WTC11 (cell line): ENCODE measurements around the gene IFI27L2.

Experiments used
- CREM ChIP-seq: sonication (generic); formaldehyde crosslinking; IDR thresholded peaks from 2 replicates; pipeline ENCODE4 v1.8.1; 2022; ENCODE audit warnings: mild to moderate bottlenecking, missing genetic modification reagents, moderate library complexity
- CTCF ChIP-seq: fragments of 200-600 bp; IDR thresholded peaks from 2 replicates; pipeline ENCODE4 v1.8.0; 2022; ENCODE audit warnings: antibody characterized with exemption
- E2F4 ChIP-seq: sonication (generic); formaldehyde crosslinking; IDR thresholded peaks from 2 replicates; pipeline ENCODE4 v1.8.1; 2022; ENCODE audit warnings: low read depth, mild to moderate bottlenecking, moderate library complexity, missing genetic modification reagents, borderline replicate concordance
- ELF4 ChIP-seq: sonication (generic); formaldehyde crosslinking; IDR thresholded peaks from 2 replicates; pipeline ENCODE4 v1.8.1; 2022; ENCODE audit warnings: low read depth, mild to moderate bottlenecking, moderate library complexity, missing genetic modification reagents
- ESRRA ChIP-seq: sonication (generic); formaldehyde crosslinking; IDR thresholded peaks from 2 replicates; pipeline ENCODE4 v1.8.1; 2022; ENCODE audit warnings: mild to moderate bottlenecking, missing genetic modification reagents, borderline replicate concordance
- FOXP1 ChIP-seq: sonication (generic); formaldehyde crosslinking; IDR thresholded peaks from 2 replicates; pipeline ENCODE4 v1.8.0; 2022; ENCODE audit warnings: missing genetic modification reagents, mild to moderate bottlenecking, moderate library complexity, borderline replicate concordance
- FOXP4 ChIP-seq: sonication (generic); formaldehyde crosslinking; IDR thresholded peaks from 2 replicates; pipeline ENCODE4 v1.8.0; 2022; ENCODE audit warnings: mild to moderate bottlenecking, missing genetic modification reagents
- USF2 ChIP-seq: sonication (generic); formaldehyde crosslinking; IDR thresholded peaks from 2 replicates; pipeline ENCODE4 v1.8.1; 2023; ENCODE audit warnings: mild to moderate bottlenecking, missing genetic modification reagents, moderate library complexity

- TF ChIP-seq CTCF: no peak
- no peak for TF ChIP-seq CREM
- no peak for TF ChIP-seq ESRRA (CRISPR knock-in tag)
- no peak for TF ChIP-seq FOXP4 (CRISPR knock-in tag)
- no peak for TF ChIP-seq FOXP1
- no peak for TF ChIP-seq E2F4 (CRISPR knock-in tag)
- no peak for TF ChIP-seq ELF4 (CRISPR knock-in tag)
- no peak for TF ChIP-seq USF2 (CRISPR knock-in tag)
These were observed 4.6 kb downstream of the IFI27L2 start for GRCh38 chr14:94124582-94125377.
